ENCODE results near the gene AGL.

DNA sequence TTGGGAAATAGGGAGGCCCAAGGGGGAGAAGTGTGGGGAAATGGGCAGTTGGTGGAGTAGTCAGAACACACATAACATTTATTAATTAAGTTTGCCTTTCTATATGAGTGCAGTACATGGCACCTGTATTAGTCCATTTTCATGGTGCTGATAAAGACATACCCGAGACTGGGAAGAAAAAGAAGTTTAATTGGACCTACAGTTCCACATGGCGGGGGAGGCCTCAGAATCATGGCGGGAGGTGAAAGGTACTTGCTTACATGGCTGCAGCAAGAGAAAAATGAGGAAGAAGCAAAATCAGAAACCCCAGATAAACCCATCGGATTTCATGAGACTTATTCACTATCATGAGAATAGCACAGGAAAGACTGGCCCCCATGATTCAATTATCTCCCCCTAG lies 118.1 kb downstream of the AGL start:
- TF ChIP-seq, protein P1, sequence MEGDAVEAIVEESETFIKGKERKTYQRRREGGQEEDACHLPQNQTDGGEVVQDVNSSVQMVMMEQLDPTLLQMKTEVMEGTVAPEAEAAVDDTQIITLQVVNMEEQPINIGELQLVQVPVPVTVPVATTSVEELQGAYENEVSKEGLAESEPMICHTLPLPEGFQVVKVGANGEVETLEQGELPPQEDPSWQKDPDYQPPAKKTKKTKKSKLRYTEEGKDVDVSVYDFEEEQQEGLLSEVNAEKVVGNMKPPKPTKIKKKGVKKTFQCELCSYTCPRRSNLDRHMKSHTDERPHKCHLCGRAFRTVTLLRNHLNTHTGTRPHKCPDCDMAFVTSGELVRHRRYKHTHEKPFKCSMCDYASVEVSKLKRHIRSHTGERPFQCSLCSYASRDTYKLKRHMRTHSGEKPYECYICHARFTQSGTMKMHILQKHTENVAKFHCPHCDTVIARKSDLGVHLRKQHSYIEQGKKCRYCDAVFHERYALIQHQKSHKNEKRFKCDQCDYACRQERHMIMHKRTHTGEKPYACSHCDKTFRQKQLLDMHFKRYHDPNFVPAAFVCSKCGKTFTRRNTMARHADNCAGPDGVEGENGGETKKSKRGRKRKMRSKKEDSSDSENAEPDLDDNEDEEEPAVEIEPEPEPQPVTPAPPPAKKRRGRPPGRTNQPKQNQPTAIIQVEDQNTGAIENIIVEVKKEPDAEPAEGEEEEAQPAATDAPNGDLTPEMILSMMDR (tag by site-specific recombination; IDR thresholded peaks at IDR 0.05), result no peak
- TF ChIP-seq ZNF549 (tag by site-specific recombination; IDR thresholded peaks at IDR 0.05) (no peak), ZBTB20 (tag by site-specific recombination; IDR thresholded peaks at IDR 0.05) (no peak), BCL11A (tag by site-specific recombination; IDR thresholded peaks at IDR 0.05; ENCODE audit: low read depth) (no peak), ZNF677 (tag by site-specific recombination; IDR thresholded peaks at IDR 0.05) (no peak), KLF10 (tag by site-specific recombination; IDR thresholded peaks at IDR 0.05) (no peak), MYNN (tag by site-specific recombination; IDR thresholded peaks at IDR 0.05; ENCODE audit: borderline replicate concordance) (no peak), ZNF610 (tag by site-specific recombination; IDR thresholded peaks at IDR 0.05; ENCODE audit: borderline replicate concordance) (no peak), ZNF560 (tag by site-specific recombination; IDR thresholded peaks at IDR 0.05; ENCODE audit: borderline replicate concordance) (no peak)
- TF ChIP-seq, protein P2, sequence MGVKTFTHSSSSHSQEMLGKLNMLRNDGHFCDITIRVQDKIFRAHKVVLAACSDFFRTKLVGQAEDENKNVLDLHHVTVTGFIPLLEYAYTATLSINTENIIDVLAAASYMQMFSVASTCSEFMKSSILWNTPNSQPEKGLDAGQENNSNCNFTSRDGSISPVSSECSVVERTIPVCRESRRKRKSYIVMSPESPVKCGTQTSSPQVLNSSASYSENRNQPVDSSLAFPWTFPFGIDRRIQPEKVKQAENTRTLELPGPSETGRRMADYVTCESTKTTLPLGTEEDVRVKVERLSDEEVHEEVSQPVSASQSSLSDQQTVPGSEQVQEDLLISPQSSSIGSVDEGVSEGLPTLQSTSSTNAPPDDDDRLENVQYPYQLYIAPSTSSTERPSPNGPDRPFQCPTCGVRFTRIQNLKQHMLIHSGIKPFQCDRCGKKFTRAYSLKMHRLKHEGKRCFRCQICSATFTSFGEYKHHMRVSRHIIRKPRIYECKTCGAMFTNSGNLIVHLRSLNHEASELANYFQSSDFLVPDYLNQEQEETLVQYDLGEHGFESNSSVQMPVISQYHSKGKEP (tag by site-specific recombination; IDR thresholded peaks at IDR 0.05), result no peak
